A549 (cell line): ENCODE measurements around the gene P2RX5.

Experiments used
- EP300 ChIP-seq, 2 experiments: fragments of >200 bp; sonication (Bioruptor Twin); formaldehyde crosslinking; IDR thresholded peaks; 2 replicates in 1 of 2; 3 replicates in 1 of 2; pipeline ENCODE4 v1.6.1; 2016 to 2017
- ESRRA ChIP-seq: fragments of 150-350 bp; IDR thresholded peaks from 2 replicates; pipeline ENCODE4 v1.6.1; 2014; ENCODE audit warnings: mild to moderate bottlenecking, low read length, borderline replicate concordance
- HDAC2 ChIP-seq: fragments of 200-600 bp; sonication (generic); IDR thresholded peaks from 2 replicates; pipeline ENCODE4 v1.6.1; 2016
- PHF8 ChIP-seq: fragments of 200-600 bp; sonication (generic); IDR thresholded peaks from 2 replicates; pipeline ENCODE4 v1.6.1; 2016; ENCODE audit warnings: low read depth, mild to moderate bottlenecking, antibody characterized with exemption, moderate library complexity, borderline replicate concordance
- POLR2A ChIP-seq: IDR thresholded peaks from 2 replicates; pipeline ENCODE4 v1.6.1; 2012; ENCODE audit warnings: mild to moderate bottlenecking, low read length
- RAD21 ChIP-seq, 2 experiments: fragments of >200 bp in 1 of 2; sonication (Bioruptor Twin) in 1 of 2; formaldehyde crosslinking in 1 of 2; IDR thresholded peaks in 1 of 2; conservative IDR thresholded peaks in 1 of 2; 2 replicates in 1 of 2; 3 replicates in 1 of 2; pipeline ENCODE4 v1.6.1; 2012 to 2018; ENCODE audit warnings: inconsistent platforms in 1 of 2
- TF ChIP-seq, protein P1 (sequence below): fragments of >200 bp; sonication (Bioruptor Twin); formaldehyde crosslinking; IDR thresholded peaks from 3 replicates; pipeline ENCODE4 v1.5.1; 2016

- no peak for TF ChIP-seq HDAC2
- no peak for TF ChIP-seq ESRRA
- no peak for TF ChIP-seq PHF8
- no peak for TF ChIP-seq RAD21 (conservative IDR thresholded peaks at IDR 0.05 in 1 of 2, IDR thresholded peaks at IDR 0.05 in 1 of 2)
- TF ChIP-seq, protein P1, sequence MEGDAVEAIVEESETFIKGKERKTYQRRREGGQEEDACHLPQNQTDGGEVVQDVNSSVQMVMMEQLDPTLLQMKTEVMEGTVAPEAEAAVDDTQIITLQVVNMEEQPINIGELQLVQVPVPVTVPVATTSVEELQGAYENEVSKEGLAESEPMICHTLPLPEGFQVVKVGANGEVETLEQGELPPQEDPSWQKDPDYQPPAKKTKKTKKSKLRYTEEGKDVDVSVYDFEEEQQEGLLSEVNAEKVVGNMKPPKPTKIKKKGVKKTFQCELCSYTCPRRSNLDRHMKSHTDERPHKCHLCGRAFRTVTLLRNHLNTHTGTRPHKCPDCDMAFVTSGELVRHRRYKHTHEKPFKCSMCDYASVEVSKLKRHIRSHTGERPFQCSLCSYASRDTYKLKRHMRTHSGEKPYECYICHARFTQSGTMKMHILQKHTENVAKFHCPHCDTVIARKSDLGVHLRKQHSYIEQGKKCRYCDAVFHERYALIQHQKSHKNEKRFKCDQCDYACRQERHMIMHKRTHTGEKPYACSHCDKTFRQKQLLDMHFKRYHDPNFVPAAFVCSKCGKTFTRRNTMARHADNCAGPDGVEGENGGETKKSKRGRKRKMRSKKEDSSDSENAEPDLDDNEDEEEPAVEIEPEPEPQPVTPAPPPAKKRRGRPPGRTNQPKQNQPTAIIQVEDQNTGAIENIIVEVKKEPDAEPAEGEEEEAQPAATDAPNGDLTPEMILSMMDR = no peak
- no peak for TF ChIP-seq EP300 (IDR thresholded peaks at IDR 0.05)
- no peak for TF ChIP-seq POLR2A
These were observed 9.2 kb upstream of the P2RX5 start for GRCh38 chr17:3704931-3705717.
